Measurements from ENCODE around the gene FOXP1. TPM values are rescaled to one million over a fixed set of nuclear protein-coding genes. Genes with fewer than 3 reads are reported as not detected.

Gene FOXP1
- total RNA-seq, 2 donors from 2014 or later, result 41.7 to 94.3 TPM

DNA sequence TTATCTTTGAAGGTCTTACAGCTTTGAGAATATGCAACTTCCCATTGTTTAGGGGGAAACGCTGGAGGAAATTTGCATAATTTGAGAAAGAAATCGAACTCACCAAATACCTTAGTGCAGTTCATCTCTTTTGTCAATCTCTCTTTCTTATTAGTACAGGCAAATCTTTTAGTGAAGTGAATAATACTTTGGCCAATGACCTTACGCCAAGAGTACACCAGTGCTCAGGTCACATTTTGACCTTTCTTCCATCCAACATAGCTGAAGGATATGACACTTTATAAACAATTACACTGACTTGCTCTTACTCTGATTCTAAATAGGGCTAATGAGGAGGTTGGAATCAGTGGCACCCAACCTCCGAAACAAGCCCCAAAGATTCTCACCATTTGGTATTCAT lies 494.8 kb downstream of the FOXP1 start:
- Histone ChIP-seq H3K27ac (ENCODE audit: low read depth, low read length) (no peak overlapping the region), H3K36me3 (ENCODE audit: control insufficient read depth, insufficient read depth, low read length) (no peaks in the 10 kb centered on the region), H3K9ac (ENCODE audit: extremely low read depth, low read length, poor library complexity, severe bottlenecking) (no peak overlapping the region), H3K4me3 (ENCODE audit: low read length) (no peak overlapping the region), H3K9me3 (ENCODE audit: control insufficient read depth, low read length) (no peaks in the 10 kb centered on the region), H3K27me3 (ENCODE audit: control insufficient read depth, insufficient read depth, low read length, poor library complexity, severe bottlenecking) (no peaks in the 10 kb centered on the region), H3K4me1 (ENCODE audit: control insufficient read depth, insufficient read depth, low read length) (no peaks in the 10 kb centered on the region)
- no peak overlapping the region for H3K27ac Mint-ChIP-seq
- H3K36me3 Mint-ChIP-seq (ENCODE audit: low read depth), result peaks cover 7% of the 10 kb centered on the region
- H3K27me3 Mint-ChIP-seq (ENCODE audit: insufficient read depth), result no peaks in the 10 kb centered on the region
- H3K9me3 Mint-ChIP-seq, result no peaks in the 10 kb centered on the region
- H3K4me1 Mint-ChIP-seq, result peaks cover 23% of the 10 kb centered on the region
- H3K4me3 Mint-ChIP-seq, result no peak overlapping the region
- no peak for TF ChIP-seq CTCF (conservative IDR thresholded peaks at IDR 0.05)
- DNase-seq, result no peak
- 95 to 100% methylated on average over 1 to 4 of the region's 4 CpGs for WGBS, 2 experiments (ENCODE audit: insufficient coverage in 1 of 2, insufficient read length in 1 of 2)

DNA sequence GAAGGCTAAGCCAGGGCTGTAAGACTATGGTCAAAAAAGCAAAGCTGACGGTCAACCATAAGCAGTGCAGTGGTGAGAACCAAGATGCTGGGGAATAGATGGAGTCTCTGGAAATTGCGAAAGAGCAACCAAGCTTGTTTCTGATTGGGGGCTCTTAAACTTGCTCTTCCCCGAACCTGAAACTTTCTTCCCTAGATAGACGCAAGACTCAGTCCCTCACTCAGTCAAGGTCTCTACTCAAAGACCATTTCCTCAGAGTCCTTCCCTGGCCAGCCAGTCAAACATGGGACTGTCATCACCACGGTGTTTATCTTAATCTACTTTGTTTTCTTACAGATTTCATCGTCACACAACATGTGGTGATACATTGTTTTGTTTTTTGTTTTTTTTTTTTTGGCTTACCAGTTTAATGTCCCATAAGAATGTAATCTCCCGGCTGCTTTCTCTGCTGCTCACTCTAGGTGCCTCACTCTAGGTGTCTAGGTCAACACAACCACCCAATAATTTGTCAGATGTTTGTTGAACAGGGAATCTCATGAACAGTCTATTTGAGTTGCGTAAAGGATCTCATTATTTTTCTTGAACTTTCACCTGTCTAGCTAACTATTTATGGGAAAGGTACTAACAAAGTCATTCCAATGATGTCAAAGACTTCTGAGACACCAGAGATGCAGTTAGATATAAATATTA lies 495.4 kb downstream of the FOXP1 start:
- H3K27me3 ChIP-seq (ENCODE audit: control insufficient read depth, insufficient read depth, low read length, poor library complexity, severe bottlenecking), result no peaks in the 10 kb centered on the region
- H3K9me3 Mint-ChIP-seq, result no peaks in the 10 kb centered on the region
- H3K36me3 ChIP-seq (ENCODE audit: control insufficient read depth, insufficient read depth, low read length), result no peaks in the 10 kb centered on the region
- TF ChIP-seq CTCF (conservative IDR thresholded peaks at IDR 0.05), result no peak
- no peaks in the 10 kb centered on the region for H3K9me3 ChIP-seq (ENCODE audit: control insufficient read depth, low read length)
- H3K4me3 Mint-ChIP-seq, result no peak overlapping the region
- H3K27me3 Mint-ChIP-seq (ENCODE audit: insufficient read depth), result no peaks in the 10 kb centered on the region
- no peak for DNase-seq
- no peak overlapping the region for H3K27ac ChIP-seq (ENCODE audit: low read depth, low read length)
- no peaks in the 10 kb centered on the region for H3K4me1 ChIP-seq (ENCODE audit: control insufficient read depth, insufficient read depth, low read length)
- H3K4me3 ChIP-seq (ENCODE audit: low read length), result peak overlapping the region; percentile 36
- 91% methylated on average over 6 to 8 of the region's 8 CpGs for WGBS, 2 experiments (ENCODE audit: insufficient coverage in 1 of 2, insufficient read length in 1 of 2)
- H3K4me1 Mint-ChIP-seq, result peaks cover 28% of the 10 kb centered on the region
- H3K9ac ChIP-seq (ENCODE audit: extremely low read depth, low read length, poor library complexity, severe bottlenecking), result no peak overlapping the region
- H3K36me3 Mint-ChIP-seq (ENCODE audit: low read depth), result peaks cover 9% of the 10 kb centered on the region
- no peak overlapping the region for H3K27ac Mint-ChIP-seq

DNA sequence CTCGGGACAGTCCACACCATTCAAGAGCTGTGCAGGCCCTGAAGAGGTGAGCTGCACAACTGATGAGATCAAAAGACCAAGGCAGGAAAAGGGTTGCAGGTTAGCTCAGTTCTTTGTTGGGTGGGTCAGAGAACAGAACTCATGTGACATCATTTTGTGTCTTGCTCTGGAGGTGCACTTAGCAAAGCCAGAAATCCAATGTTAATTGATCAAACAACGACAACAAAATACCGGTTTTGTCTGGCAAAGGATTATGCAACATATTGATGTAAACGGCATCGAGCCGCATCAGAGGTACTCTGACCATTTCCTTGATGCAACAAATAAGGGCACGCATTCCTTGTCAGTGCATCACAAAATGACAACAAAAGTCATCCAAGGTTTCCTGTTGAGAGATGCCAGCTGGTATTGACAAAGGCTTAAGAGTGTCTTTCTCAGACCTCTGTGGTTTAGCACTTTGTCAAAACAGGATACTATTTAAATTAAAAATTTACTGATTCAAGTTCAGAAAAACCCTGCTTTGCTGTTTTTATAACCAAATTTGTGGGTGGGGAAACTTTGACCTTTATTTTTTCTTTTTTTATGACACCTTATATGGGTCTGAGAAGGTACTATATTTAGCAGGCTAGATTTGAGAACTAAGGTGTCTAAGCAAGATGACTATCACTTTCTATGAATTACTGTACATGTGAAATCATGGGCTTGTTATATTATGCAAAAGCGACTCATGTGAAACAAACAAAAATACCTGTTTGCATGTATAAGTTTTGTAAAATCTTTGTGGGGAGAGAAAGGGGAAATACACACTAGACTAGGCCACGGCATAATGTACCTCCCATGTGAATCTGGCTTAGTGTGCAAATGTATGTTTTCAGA lies 496.1 kb downstream of the FOXP1 start:
- Mint-ChIP-seq H3K4me3 (no peak overlapping the region), H3K4me1 (peaks cover 28% of the 10 kb centered on the region), H3K27me3 (ENCODE audit: insufficient read depth) (no peaks in the 10 kb centered on the region), H3K9me3 (no peaks in the 10 kb centered on the region), H3K36me3 (ENCODE audit: low read depth) (peaks cover 8% of the 10 kb centered on the region), H3K27ac (peak overlapping the region; percentile 23)
- 89 to 92% methylated on average over 8 to 9 of the region's 9 CpGs for WGBS, 2 experiments (ENCODE audit: insufficient coverage in 1 of 2, insufficient read length in 1 of 2)
- Histone ChIP-seq H3K27me3 (ENCODE audit: control insufficient read depth, insufficient read depth, low read length, poor library complexity, severe bottlenecking) (no peaks in the 10 kb centered on the region), H3K4me1 (ENCODE audit: control insufficient read depth, insufficient read depth, low read length) (no peaks in the 10 kb centered on the region), H3K36me3 (ENCODE audit: control insufficient read depth, insufficient read depth, low read length) (no peaks in the 10 kb centered on the region), H3K9ac (ENCODE audit: extremely low read depth, low read length, poor library complexity, severe bottlenecking) (no peak overlapping the region), H3K9me3 (ENCODE audit: control insufficient read depth, low read length) (no peaks in the 10 kb centered on the region), H3K27ac (ENCODE audit: low read depth, low read length) (no peak overlapping the region), H3K4me3 (ENCODE audit: low read length) (peak overlapping the region; percentile 36)
- DNase-seq, result no peak
- no peak for TF ChIP-seq CTCF (conservative IDR thresholded peaks at IDR 0.05)
